Astrocyte (in vitro differentiated cells and primary cell): ENCODE results near the gene FARS2.

Experiments
- EZH2 ChIP-seq: IDR thresholded peaks from 2 replicates; pipeline ENCODE4 v1.6.1; 2012; ENCODE audit warnings: mild to moderate bottlenecking, low read length, inconsistent platforms; ENCODE audit not compliant: insufficient read depth
- TF ChIP-seq, protein P1 (sequence below): IDR thresholded peaks from 2 replicates; pipeline ENCODE4 v1.5.1; 2011; ENCODE audit warnings: low read depth, mild to moderate bottlenecking, inconsistent platforms, low read length, moderate library complexity; ENCODE audit not compliant: insufficient read depth

DNA sequence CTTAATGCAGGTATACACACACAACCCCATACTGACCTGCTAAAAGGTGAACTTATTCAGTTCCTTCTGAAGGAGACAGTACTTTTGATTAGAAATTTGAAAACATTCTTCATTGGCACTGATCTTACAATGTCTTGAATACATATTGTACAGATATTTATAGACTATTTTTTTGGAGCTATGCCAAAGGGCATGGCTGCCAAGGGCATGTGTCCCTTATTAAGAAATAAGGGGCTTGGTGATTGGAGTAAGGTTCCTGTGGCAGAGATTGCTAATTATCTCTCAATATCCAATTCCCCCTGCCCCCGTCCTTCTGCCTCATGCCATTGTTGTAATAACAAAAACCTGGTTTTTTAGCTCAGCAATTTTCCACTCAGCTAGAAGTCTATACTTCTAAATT is 355.9 kb downstream of the FARS2 start:
- TF ChIP-seq, protein P1, sequence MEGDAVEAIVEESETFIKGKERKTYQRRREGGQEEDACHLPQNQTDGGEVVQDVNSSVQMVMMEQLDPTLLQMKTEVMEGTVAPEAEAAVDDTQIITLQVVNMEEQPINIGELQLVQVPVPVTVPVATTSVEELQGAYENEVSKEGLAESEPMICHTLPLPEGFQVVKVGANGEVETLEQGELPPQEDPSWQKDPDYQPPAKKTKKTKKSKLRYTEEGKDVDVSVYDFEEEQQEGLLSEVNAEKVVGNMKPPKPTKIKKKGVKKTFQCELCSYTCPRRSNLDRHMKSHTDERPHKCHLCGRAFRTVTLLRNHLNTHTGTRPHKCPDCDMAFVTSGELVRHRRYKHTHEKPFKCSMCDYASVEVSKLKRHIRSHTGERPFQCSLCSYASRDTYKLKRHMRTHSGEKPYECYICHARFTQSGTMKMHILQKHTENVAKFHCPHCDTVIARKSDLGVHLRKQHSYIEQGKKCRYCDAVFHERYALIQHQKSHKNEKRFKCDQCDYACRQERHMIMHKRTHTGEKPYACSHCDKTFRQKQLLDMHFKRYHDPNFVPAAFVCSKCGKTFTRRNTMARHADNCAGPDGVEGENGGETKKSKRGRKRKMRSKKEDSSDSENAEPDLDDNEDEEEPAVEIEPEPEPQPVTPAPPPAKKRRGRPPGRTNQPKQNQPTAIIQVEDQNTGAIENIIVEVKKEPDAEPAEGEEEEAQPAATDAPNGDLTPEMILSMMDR, result no peak
- no peak for TF ChIP-seq EZH2
